ENCODE results near the gene EEF1AKMT4.

The EEF1AKMT4 gene

DNA sequence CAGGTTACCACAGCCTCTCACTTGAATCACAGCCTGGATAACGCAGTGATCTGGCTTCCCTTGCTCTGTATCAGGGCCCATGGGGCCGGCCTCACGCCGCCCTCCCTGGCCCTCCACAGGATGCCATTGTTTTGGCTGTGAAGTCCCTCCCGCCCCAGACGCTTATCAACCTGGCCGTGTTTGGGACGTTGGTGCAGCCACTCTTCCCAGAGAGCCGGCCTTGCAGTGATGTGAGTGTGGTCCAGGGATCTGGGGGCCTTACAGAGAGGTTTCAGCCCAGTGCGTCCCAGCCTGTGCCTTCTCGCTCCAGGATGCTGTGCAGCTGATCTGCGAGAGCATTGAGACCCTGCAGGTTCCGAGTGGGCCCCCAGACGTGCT lies 13.4 kb upstream of the EEF1AKMT4 start:
- no peak for DNase-seq

DNA sequence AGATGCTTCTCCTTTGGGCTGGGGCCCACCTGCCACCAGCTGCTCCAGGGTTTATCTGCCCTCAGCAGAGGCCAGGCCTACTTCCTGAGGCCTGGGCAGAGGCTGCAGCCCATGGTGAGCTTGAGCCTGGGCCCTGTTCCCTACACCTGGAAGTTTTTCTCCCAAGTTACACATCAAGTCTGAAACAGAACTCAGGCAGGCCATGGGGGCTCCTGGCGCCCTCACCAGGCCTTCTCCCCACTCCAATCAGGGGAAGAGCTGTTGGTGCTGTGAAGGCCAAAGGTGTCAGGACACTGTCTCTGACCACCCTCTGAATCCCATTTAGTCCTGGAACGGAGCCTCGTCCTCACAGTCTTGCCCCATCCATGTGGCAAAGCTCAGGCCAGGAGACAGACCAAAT lies 12.8 kb upstream of the EEF1AKMT4 start:
- DNase-seq = no peak

DNA sequence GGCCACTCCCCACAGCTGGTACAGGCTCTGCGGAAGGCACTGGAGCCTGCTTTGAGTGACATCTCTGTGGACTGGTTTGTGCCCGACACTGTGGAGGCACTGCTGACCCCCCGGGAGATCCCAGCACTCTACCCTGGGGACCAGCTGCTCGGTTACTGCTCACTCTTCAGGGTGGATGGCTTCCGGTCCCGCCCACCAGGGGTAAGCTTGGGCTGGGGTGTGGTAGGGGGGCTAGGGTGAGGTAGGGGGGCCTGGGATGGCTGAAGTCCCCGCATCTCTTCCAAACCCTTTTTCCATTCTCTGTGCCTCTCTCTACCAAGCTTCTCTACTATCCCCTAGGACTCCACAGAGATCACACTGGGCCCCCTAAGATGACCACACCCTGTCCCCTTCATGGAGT lies 12.3 kb upstream of the EEF1AKMT4 start:
- no peak for DNase-seq

DNA sequence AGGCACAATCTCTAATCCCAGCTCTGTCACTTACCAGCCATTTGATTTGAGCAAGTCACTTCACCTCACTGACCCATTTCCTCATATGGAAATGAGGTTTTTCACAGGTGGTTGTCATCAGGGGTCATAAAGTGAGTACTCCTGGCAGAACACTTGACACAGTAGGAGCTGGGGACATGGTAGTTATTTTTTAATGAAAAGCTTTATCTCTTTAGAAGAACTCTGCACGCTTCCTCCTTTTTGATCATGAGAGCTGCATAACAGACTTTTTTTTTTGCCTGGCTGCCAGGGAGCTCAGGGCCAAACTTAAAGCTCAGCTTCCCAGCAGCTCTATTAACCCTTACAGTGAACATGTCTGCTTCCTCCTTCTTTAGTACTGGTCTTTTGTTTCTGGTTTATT lies 11.7 kb upstream of the EEF1AKMT4 start:
- no peak for DNase-seq

DNA sequence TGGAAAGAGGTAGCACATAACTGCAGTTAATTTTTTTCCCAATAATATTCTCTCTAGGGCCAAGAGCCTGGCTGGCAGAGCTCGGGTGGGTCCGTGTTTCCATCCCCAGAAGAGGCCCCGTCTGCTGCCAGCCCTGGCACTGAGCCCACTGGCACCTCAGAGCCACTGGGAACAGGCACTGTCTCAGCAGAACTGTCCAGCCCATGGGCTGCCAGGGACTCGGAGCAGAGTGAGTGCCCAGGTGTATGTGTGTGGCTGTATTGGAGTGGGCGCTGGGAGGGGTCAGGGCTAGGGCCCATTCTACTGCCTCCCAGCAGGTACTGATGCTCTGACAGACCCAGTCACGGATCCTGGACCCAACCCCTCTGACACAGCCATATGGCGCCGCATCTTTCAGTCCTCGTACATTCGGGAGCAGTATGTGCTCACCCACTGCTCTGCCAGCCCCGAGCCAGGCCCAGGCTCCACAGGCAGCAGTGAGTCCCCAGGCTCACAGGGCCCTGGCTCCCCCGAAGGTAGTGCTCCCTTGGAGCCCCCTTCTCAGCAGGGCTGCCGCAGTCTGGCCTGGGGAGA lies 11.1 kb upstream of the EEF1AKMT4 start:
- DNase-seq = no peak

DNA sequence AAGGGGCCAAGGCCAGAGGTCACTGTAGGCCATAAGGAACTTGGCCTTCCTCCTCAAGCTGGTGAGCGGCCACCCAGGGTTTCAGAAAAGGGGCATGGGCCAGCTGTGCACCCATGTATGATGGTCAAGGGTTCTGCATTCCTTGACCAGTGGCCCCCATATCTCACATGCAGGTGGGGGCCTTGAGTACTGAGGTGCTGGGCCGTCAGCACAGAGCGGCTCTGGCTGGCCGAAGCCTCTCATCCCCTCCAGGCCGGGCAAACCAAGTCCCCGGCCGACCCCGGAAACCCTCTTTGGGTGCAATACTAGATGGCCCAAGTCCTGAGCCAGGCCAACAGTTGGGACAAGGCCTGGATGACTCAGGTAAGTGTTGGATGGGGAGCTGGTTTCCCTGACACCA lies 10.3 kb upstream of the EEF1AKMT4 start:
- no peak for DNase-seq

- DNase-seq = no peak
Observed at GRCh38 chr3:184239708-184240107, 9.8 kb upstream of the EEF1AKMT4 start.

- peak; percentile 18 for DNase-seq
Observed at GRCh38 chr3:184240384-184241140, 8.9 kb upstream of the EEF1AKMT4 start.

DNA sequence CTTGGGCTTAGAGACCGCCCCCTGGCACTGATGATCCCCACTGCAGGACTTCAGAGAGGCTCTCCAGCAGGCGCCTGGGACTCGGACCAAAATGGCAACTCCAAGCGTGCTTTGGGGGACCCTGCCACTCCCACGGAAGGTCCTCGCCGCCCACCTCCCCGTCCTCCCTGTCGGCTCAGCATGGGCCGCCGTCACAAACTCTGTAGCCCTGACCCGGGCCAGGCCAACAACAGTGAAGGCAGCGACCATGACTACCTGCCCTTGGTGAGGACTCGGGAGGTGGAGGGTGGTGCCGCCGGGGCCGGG lies 8.4 kb upstream of the EEF1AKMT4 start:
- no peak for DNase-seq

DNA sequence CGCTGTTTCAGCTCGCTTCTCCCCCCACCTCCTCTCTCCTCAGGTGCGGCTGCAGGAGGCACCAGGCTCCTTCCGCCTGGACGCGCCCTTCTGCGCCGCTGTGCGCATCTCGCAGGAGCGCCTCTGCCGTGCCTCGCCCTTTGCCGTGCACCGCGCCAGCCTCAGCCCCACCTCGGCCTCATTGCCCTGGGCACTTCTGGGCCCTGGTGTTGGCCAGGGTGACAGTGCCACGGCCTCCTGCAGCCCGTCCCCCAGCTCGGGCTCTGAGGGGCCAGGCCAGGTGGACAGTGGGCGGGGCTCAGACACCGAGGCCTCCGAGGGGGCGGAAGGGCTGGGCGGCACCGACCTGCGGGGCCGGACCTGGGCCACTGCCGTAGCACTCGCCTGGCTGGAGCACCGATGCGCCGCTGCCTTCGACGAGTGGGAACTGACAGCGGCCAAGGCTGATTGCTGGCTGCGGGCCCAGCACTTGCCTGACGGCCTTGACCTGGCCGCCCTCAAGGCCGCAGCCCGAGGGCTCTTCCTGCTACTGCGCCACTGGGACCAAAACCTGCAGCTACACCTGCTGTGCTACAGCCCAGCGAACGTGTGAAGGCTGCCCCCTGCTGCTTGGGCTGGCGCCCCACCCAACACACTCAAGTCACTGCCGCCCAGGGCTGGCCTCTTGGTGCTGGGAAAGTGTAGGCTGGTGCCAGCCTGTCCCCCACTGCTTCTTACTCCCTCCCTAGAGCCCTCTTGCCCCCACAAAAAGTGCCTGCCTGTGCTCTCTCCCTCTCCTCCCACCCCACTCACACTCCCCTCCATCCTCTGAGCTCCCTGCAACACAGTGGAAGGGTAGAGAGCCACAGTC lies 7.8 kb upstream of the EEF1AKMT4 start:
- peak; percentile 32 for DNase-seq

- no peak for DNase-seq
Observed at GRCh38 chr3:184242297-184242685, 7.2 kb upstream of the EEF1AKMT4 start.

GRCh38 chr3:184248454-184249411 lies 739 bp upstream of the EEF1AKMT4 start, which contains the start of gene ALG3:
Gene ALG3, minus strand, starts transcription at chr3:184248962. Its CDS starts 22 bp downstream, at chr3:184248940.
- DNase-seq = peak; percentile 88

GRCh38 chr3:184250167-184250828 lies 826 bp downstream of the EEF1AKMT4 start:
- DNase-seq = peak; percentile 91

DNA sequence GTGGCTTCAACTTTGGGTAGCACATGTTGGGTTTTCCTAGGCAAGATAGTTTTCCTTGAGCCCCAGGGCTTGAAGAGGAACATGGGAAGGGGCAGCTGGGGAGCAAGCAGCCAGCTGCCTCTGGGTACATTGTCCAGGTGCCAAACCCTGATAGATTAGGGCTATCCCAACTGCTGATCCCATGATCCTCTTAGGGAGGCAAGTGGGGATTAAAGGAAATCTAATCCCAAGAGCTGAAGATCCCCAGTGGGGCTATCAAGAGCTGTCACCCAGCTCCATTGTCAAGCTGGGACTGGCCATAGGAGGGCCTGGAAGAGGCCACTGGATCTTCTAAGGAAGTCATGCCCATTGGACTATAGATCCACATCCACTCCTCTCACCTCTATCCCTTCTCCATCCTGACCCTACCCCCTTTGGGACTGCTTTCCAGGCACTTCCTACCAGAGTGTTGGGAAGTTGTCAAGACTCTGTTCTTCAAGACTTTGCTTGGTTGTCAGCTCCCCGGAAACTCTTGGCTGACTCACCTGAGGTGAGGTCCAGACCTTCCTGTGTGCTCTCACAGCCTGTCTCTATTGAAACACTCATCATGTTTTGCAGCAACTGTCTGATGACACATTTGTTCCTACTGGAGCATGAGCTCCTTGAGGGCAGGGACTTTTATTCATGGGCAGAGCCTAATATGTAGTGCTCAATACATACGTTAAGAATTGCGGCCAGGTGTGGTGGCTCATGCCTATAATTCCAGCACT lies 6.0 kb downstream of the EEF1AKMT4 start:
- no peak for DNase-seq

GRCh38 chr3:184257083-184257915 lies 7.8 kb downstream of the EEF1AKMT4 start:
- no peak for DNase-seq

DNA sequence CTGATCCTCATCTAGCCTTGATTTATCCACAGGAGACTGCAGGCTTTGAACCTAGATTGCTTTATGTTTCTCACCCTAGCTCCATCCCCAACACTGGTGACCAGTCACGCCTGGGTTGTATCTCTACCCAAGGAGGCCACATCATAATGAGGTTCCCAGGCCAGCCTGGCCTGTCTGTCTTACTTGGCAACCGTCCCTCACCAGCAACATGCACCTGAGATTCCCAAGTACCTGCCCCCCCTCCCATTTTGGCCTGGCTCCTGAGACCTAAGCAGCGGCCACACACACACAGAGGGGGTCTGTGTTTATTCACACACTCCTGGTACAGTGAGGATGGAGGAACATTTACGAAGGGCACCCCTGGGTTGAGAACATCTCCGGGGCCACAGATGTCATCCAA lies 9.5 kb downstream of the EEF1AKMT4 start:
- no peak for DNase-seq

- DNase-seq = no peak
Observed at GRCh38 chr3:184259396-184259877, 10.0 kb downstream of the EEF1AKMT4 start.

DNA sequence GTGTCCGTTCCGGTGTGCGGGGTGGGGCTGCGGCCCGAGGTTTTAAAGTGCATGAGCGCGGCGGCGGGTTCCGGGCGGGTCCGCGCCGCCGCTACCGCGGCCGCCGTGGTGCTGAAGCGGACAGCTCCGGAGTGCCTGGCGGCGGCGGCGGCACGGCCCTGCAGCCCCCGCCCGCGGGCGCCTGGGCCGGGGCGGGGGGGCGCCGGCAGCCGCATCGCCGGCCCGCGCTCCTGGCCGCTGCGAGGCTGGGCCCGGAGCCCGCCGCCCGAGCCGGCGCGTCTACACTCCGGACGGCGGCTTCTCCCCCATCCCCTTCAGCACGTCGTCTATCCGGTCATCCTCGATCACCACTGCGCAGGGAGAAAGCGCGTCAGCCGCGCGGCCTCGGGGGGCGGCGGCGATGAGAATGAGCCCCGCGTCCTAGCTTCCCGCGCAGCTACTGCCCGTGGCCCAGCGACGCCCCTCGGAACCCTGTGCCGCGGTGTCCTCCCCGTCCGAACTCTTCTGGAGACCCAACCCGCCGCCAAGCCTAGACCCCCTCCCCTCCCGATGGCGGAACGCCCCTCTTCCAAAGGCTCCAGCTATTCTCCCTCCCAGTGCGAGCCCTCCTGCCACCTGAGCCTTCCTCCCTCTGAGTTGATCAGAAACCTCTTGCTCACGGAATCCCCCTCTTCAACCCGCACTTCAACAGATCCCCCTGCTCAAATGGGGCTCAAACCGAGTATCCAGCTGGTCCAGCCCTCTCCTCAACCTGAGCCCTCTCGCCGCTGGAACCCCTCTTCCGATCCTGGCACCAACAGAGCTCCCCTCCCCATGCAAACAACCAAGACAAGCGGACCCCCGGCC lies 10.6 kb downstream of the EEF1AKMT4 start:
- DNase-seq = peak; percentile 48

- no peak for DNase-seq
Observed at GRCh38 chr3:184260724-184261269, 11.3 kb downstream of the EEF1AKMT4 start.
